ENCODE measurements around the gene ADCY3. TPM values are rescaled to one million over a fixed set of nuclear protein-coding genes. Genes with fewer than 3 reads are reported as not detected.

Gene ADCY3
- total RNA-seq, 1 experiment from 2014 or later: 39.5 TPM

- Histone ChIP-seq H3K27ac (ENCODE audit: insufficient read length, low read depth, low read length) (no peak overlapping the region), H3K23ac (ENCODE audit: insufficient read length, low read depth, low read length) (no peak overlapping the region), H3K23me2 (ENCODE audit: insufficient read length, low read depth, low read length, poor library complexity, severe bottlenecking) (no peaks in the 10 kb centered on the region), H3K18ac (ENCODE audit: insufficient read length, low read depth, low read length) (no peak overlapping the region), H3T11ph (ENCODE audit: low read length) (no peak overlapping the region), H3K4ac (ENCODE audit: low read depth, low read length) (no peak overlapping the region), H3K56ac (ENCODE audit: insufficient read length, low read depth, low read length) (no peak overlapping the region), H2BK15ac (ENCODE audit: low read depth, low read length) (no peak overlapping the region), H4K91ac (ENCODE audit: insufficient read length, low read depth, low read length) (no peak overlapping the region), H3K4me1 (ENCODE audit: insufficient read depth, low read length) (no peaks in the 10 kb centered on the region), H4K5ac (ENCODE audit: insufficient read length, low read depth, low read length) (no peak overlapping the region), H3K14ac (ENCODE audit: insufficient read depth, low read length) (no peak overlapping the region), H2AK5ac (ENCODE audit: insufficient read length, low read length) (no peak overlapping the region), H2BK5ac (ENCODE audit: insufficient read length, low read length) (no peak overlapping the region), H3K27me3 (ENCODE audit: insufficient read depth, low read length) (no peaks in the 10 kb centered on the region), H3K9ac (ENCODE audit: extremely low read depth, insufficient read length, low read length) (no peak overlapping the region), H3K4me2 (ENCODE audit: insufficient read depth, insufficient read length, low read length) (no peak overlapping the region), H2BK120ac (ENCODE audit: low read depth, low read length, poor library complexity, severe bottlenecking) (no peak overlapping the region), H3K79me2 (ENCODE audit: insufficient read depth, low read length) (no peaks in the 10 kb centered on the region), H2BK20ac (ENCODE audit: low read depth, low read length, poor library complexity, severe bottlenecking) (no peak overlapping the region), H4K20me1 (ENCODE audit: control insufficient read depth, insufficient read depth, insufficient read length) (no peaks in the 10 kb centered on the region), H2BK12ac (ENCODE audit: insufficient read length, low read depth, low read length) (no peak overlapping the region), H4K8ac (replicated peaks; ENCODE audit: insufficient read length, low read depth, low read length) (no peak overlapping the region), H3K9me3 (ENCODE audit: control insufficient read depth, low read depth, low read length) (no peaks in the 10 kb centered on the region), H3K79me1 (ENCODE audit: insufficient read depth, low read depth, low read length, poor library complexity, severe bottlenecking) (no peaks in the 10 kb centered on the region), H2AFZ (ENCODE audit: low read length) (no peak overlapping the region)
- Mint-ChIP-seq H3K9me3 (no peaks in the 10 kb centered on the region), H3K27ac (no peak overlapping the region), H3K4me3 (no peak overlapping the region), H3K27me3 (ENCODE audit: low read depth) (no peaks in the 10 kb centered on the region), H3K4me1 (no peaks in the 10 kb centered on the region), H3K36me3 (ENCODE audit: insufficient read depth in 1 of 3, low read depth in 3 of 3) (peaks cover 0 to 33% (median 26%) of the 10 kb centered on the region in 3 experiments; a peak in 5 of 7 replicates)
- WGBS (ENCODE audit: extremely low coverage, insufficient read length, low lambda C conversion rate): no CpG with 5 or more reads among the region's 6 CpGs
- no peak for TF ChIP-seq CTCF (conservative IDR thresholded peaks at IDR 0.05)
- no peak for DNase-seq
These were observed 28.5 kb upstream of the ADCY3 start for GRCh38 chr2:24948506-24948905.

Measured in H9 (cell line).